ENCODE measurements around the gene ANO7. TPM values are rescaled to one million over a fixed set of nuclear protein-coding genes. Genes with fewer than 3 reads are reported as not detected.

ANO7 gene
- 0.43 and 0.83 TPM in 2 replicates for total RNA-seq

GRCh38 chr2:241188361-241189092 lies at the start of gene ANO7:
TSS of gene ANO7 (plus strand) at chr2:241188677. CDS start at chr2:241190064, 1,387 bp downstream.

DNA sequence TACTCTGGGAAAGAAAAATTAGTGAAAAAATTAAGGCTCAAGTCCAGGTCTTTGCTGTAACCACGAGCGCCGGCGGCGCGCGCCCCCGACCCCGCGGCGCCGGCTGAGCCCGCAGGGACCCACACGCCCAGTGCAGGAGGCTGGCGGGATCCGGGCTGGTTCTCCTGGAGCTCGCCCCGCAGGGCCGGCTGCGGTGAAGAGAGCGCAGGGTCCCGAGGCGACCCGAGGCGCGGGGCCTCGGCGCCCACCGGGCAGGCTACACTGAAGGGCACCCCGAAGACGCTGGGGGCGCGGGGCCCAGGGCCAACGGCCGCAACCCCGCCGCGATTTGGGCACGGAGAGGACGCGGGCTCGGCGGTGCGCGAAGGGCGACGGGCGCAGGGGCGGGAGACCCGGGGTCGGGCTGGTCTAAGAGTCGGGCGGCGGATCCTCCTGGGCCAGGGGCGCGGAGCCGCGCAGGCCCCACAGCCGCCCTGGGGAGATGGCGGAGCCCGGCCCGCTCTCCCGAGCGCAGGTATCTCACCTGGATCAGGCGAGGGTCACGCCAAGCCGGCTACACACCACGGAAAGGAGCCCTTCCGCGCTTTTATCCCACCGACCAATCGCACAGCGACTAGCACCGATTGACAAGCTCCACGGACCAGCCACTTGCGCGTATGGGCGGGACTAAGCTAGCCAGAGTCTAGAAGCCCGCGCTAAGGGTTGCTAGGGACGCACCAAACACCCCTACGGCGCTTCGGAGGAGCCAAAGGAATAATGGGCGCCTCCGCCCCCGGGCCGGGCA lies 39.4 kb upstream of the ANO7 start, which contains the start of gene PASK:
PASK (minus strand) TSS at position 582 of the 784 bp plus-strand sequence. CDS start 6,440 bp downstream, outside the sequence.

GRCh38 chr2:241149925-241150659 lies 38.4 kb upstream of the ANO7 start, which contains the start of gene PPP1R7:
TSS of gene PPP1R7 (plus strand) at chr2:241150467. CDS start at chr2:241150496, 29 bp downstream.

Other genes with a start within 250 kb of the ANO7 start
- 12.6 and 19.5 TPM in 2 replicates for gene SNED1, start 190.1 kb upstream of the ANO7 start, total RNA-seq
- gene MTERF4, start 86.4 kb upstream of the ANO7 start, total RNA-seq = 28.6 and 36.9 TPM in 2 replicates
- gene PASK, start 39.2 kb upstream of the ANO7 start, total RNA-seq = 1.3 TPM in 2 replicates
- 67.4 and 86.0 TPM in 2 replicates for gene PPP1R7, start 38.2 kb upstream of the ANO7 start, total RNA-seq
- gene HDLBP, start 127.0 kb downstream of the ANO7 start, total RNA-seq = 1,715 and 1,919 TPM in 2 replicates
- 358 and 366 TPM in 2 replicates for gene SEPTIN2, start 127.2 kb downstream of the ANO7 start, total RNA-seq
- 29.4 and 44.0 TPM in 2 replicates for gene FARP2, start 167.6 kb downstream of the ANO7 start, total RNA-seq